GM19467 (cell line): ENCODE results near the gene ISYNA1.
A peak's percentile ranks its signal among the peaks of the same experiment; 100 is the strongest.

ENCODE experiments used
- ATAC-seq: cut with Tn5 transposase; IDR thresholded peaks from one replicate; pipeline ENCODE4 v1.9.1; 2021; ENCODE audit warnings: mild to moderate bottlenecking, moderate library complexity; ENCODE audit not compliant: unreplicated experiment

The ISYNA1 gene

DNA sequence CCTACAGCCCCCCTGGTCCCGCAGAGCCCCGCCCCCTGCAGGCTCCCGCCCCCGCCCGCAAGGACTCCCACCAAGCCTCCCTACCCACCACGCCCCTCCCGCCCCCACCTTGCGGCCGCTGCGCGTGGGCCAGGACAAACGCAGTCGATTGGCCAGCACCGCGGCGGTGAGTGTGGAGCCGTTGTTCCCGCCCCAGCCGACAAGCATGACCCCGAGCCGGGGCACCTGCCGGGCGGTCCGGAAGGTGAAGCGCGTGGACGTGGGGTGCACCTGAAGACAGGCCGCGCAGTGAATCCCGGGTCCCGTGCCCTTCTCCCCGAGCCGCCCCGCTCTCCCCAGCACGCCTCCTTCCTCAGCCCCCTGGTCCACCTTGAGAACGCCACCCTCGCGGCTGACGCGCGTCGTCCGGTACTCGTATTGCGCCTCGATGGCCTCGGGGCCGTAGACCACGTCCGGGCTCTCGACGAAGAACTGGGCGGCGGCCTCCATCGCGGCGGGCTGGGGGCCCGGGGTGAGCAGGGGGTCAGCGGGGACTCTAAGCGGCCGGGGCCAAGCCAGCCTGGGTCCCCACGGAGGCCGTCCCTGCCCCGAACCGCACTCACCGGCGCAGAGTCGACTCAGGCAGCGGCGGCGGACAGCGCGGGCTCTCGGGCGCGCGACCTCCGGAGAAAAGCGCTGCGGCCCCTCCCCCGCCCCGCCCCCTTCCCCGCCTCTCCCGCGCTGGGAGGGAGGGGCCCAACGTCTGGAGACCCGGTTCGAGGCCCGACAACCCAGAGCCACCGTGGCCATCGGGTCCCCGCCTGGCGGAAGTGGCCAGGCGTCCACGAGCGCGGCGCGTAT is at the start of gene ISYNA1:
Gene ISYNA1 (minus strand): TSS at position 643 of the 840 bp plus-strand sequence. CDS start 154 bp downstream, at position 489.
- no peak for ATAC-seq

GRCh38 chr19:18486746-18487145 is 48.8 kb upstream of the ISYNA1 start:
- no peak for ATAC-seq

- no peak for ATAC-seq
Observed at GRCh38 chr19:18484992-18485391, 47.1 kb upstream of the ISYNA1 start.

- ATAC-seq = no peak
Observed at GRCh38 chr19:18483119-18483890, 45.4 kb upstream of the ISYNA1 start.

GRCh38 chr19:18481505-18482222 is 43.7 kb upstream of the ISYNA1 start:
- ATAC-seq = no peak

DNA sequence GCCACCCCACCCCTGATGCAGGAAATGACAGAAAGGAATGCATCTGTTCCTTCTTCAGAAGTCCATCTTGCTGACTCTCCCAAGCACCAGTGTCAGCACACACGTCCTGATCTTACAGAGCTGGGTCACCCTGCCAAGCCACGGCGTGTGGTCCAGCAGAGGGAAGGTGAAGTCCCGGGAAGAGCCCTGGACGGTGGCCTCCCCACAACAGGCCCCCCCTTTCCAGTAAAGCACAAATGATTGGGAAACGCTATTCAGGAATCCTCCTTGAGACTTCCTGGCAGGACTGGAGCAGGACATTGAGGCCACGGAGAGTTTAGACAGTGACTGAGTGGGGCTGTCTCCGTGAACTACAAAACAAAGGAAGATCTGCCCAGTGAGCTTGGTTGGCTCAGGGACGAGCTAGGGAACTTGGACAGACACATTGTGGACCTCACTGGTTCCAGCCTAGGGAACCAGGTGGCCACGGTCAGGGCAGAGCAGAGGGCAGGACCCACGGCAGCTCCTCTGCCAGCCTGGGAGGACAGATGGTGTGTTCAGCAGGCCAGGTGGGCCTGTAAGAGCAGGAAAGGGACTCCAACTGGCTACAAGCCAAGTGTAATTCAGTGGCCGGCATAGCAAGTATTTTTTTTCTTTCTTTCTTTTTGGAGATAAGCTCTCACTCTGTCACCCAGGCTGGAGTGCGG is 42.2 kb upstream of the ISYNA1 start:
- no peak for ATAC-seq

DNA sequence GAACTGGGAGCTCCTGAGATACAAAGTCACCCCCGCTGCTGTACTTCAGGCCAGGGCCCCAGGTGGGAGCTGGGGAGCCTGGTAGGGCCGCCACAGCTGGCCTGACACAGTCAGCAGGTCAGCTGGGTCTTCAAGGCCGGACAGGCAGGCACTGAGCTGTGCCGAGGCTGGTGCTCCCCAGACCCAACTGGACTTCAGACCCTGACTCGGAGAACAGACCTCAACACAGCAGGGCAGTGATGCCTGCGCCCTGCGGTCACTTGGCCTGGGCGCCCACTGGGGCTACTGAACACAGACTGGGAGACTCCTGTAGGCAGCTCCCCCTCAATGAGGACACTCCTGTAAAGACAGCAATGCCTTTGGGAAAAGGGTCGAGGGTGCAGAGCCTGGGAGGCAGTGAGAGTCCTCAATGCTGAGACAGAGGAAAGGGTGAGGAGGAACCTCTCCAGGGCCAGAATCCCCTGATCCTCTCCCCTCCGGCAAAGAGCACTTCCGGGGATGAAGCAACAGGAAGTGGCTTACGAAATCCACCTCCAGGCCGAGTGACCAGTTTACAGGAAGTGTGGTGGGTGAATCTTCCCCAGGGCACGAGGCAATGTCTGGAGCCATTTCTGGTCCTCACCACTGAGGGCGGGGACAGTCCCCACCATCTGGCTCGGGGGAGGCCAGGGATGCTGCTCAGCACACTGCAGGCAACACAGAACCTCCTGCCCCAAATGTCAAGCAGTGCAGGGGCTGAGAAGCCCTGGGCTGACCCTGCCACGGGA is 40.8 kb upstream of the ISYNA1 start:
- peak; percentile 62 for ATAC-seq

DNA sequence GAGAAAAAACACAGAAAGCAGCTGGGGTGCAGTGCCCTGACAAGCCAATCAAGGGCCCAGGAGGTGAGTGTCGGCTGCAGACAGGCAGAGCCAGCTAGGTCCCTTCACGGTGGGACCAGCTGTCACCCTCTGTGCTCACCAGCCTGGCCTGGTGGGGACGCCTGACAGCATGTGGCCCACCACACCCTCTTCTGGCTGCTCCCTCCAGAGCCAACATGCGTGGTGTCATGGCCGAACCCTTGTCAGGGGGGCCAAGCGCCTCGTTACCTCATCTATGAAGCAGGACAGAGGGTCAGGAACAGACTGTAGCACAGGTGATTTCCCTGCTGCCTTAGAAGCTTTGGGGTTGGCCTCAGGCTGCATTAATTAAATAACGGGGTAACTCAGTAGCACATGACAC is 40.0 kb upstream of the ISYNA1 start:
- no peak for ATAC-seq

DNA sequence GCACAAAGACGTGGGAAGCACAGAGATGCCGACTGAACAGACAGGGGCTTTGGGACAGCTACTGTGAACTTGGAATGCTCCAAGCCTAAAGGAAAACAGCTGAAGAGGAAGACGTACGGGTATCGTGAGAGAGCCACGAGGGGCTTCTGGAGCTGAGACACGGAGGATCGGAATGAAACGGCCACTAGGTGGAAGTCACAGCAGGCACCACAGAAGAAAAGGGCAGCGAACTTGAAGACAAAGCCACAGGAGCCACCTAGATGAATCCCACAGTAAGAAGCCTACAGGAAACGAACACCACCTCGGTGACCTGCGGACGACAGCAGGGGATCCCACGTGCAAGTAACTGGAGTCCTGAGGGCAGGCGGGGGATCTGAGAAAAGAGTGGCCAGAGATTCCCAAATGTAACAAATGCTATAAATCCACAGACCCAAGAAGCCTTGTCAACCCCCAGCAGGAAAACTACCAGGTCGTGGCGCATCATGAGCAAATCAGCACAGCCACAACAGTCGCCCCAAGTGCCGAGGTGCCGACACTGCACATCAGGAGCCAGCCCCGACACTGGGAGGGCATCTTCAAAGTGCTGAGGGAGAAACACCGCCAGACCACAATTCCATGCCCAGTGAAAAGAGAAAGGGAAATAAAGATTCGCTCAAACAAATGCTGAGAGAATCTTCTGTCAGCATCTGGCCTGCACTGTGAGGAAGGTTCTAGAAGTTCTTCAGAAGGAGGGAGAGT is 39.3 kb upstream of the ISYNA1 start:
- ATAC-seq = no peak

DNA sequence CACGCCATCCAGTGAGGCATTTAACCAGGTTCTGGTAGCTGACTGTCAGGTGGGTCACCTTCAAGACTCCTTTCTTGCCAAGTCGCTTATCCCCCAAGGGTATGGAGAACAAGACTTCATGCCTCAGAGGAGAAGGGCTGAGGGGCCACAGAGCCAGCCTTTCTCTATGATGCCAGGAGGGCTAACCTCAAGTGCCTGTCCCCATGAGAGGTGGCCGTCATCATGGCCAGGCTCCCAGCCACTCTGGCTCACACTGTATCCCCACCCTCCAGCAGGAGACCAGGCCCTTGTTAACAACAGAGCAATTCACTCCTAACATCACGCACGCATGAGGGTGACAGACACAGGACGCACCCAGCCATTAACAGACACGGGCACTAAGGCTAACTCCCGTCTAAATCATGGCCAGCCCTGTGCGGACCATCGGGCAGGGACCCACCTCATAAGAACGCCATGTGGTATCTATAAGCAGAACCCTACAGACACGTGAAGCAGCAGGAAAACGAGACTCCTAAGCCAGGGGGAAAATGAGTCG is 38.6 kb upstream of the ISYNA1 start:
- ATAC-seq = no peak

- ATAC-seq = no peak
Observed at GRCh38 chr19:18475762-18476331, 37.9 kb upstream of the ISYNA1 start.

- no peak for ATAC-seq
Observed at GRCh38 chr19:18475004-18475453, 37.1 kb upstream of the ISYNA1 start.

GRCh38 chr19:18474366-18474887 is 36.5 kb upstream of the ISYNA1 start:
- no peak for ATAC-seq

GRCh38 chr19:18473706-18474087 is 35.8 kb upstream of the ISYNA1 start:
- ATAC-seq = no peak

DNA sequence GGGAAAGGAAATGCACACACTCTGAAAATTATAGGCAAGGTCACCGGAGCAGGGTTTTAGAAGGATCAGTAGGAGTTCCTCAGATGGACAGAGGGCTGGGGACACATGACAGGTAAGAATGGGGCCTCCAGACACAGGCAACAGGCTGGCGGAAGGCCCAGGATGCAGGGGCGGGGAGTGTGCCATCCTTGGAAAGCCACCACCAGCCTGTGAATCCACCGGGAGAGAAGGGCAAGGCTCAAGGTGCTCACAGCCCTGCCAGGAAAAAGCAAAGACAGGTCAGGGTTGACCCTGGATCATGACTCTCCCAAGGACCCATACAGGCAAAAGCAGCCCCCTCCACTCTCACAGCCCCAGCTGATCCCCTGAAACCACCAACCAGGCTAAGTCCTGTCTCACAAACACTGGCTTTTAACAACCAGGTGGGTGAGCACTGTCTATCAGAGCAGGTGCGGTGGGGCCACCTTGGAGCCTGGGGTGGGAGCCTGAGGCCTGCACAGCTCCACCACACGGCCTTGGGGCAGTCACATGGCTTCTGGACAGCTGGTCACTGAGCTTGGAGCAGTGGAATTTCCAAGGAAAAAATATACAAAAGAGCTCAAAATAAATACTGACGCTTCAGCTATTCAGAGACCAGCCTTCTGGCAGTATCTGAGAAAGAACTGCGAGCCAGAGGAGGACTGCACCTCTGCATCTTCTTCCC is 35.2 kb upstream of the ISYNA1 start:
- ATAC-seq = no peak

DNA sequence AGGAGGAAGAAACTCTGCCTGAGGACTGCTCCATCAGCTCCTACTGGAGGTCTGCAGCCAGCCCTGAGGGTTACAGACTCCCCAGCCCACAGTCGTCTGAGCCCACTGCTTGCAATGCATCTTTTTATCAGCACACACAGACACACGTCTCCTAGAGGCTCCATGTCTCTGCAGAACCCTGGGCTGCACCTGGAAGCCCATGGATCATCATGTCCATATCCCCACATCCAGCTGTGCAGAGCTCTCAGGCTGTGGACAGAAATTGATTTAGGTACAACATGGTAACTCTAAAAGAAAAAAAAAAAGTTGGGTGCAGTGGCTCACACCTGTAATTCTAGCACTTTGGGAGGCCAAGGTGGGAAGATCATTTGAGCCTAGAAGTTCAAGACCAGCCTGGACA is 32.9 kb upstream of the ISYNA1 start:
- ATAC-seq = no peak

- ATAC-seq = no peak
Observed at GRCh38 chr19:18469069-18469846, 31.3 kb upstream of the ISYNA1 start.
